GM18867 (cell line): ENCODE measurements around the gene TNFRSF1B.

Experiments used
- ATAC-seq: cut with Tn5 transposase; IDR thresholded peaks from one replicate; pipeline ENCODE4 v1.9.1; 2021; ENCODE audit warnings: mild to moderate bottlenecking, moderate library complexity; ENCODE audit not compliant: unreplicated experiment

TNFRSF1B gene

DNA sequence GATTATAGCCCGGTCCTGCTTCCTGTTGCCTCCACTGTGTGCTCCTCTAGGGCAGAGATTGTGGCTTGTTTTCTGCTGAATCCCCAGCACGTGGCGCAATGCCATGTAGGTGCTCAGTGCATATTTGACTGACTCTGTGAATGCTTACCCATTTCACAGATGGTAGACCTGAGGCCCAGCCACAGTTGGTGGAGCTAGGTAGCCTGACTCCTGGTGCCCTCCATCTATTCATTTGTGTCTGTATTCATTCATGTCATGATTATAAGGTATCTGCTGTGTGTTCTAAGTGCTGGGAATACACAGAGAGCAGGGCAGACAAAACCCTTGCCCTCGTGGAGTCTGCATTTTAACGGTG is 22.5 kb downstream of the TNFRSF1B start:
- ATAC-seq: no peak

DNA sequence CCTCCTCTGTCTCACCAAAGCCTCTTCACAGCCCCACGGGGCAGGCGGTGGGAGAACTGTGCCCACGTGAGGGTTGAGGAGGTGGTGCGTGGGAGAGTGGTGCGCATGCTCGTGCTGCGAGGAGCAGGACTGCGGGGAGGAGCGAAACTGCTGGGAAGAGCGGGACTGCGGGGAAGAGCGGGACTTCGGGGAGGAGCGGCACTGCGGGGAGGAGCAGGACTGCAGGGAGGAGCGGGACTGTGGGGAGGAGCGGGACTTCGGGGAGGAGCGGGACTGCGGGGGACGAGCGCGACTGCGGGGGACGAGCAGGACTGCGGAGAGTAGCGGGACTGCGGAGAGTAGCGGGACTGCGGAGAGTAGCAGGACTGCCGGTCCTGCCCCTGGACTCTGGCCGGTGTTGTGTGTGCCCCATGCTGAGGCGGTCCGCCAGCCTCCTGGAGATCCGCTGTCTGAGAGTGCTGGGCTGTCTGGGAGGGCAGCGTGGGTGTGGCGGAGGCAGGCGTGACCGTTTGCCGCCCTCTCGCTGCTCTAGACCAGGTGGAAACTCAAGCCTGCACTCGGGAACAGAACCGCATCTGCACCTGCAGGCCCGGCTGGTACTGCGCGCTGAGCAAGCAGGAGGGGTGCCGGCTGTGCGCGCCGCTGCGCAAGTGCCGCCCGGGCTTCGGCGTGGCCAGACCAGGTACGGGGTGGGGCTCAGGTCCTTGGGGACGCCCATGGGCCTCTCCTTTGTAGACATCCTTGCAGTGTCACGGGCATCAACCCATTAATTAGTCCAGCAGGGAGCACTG is 24.6 kb downstream of the TNFRSF1B start:
- no peak for ATAC-seq

DNA sequence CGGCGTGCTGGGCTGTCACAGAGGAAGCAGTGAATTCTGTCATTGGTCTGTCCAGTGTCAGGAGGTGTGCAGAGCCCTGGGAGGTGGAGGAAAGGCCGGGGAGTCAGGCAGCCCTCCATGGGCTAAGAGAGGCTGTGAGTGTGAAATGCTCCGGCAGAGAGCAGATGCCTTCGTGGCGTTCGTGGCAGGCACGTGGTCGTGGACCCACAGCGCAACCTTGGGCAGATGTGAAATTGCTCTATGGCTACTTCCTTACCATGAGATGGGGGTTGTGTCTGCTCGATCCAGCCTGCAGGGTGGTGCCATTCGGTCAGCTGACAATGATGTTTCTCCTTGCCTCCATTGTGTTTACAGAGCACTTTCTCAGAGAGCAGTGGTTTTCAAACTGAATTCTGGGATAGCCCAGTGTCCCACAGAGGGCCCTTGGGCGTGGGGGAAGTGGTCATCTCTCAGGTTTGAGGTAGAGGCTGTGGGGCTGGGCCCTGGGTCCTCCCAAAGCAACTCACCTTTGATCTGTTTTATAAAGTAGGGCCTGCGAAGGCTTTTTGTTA is 27.9 kb downstream of the TNFRSF1B start:
- ATAC-seq: no peak

DNA sequence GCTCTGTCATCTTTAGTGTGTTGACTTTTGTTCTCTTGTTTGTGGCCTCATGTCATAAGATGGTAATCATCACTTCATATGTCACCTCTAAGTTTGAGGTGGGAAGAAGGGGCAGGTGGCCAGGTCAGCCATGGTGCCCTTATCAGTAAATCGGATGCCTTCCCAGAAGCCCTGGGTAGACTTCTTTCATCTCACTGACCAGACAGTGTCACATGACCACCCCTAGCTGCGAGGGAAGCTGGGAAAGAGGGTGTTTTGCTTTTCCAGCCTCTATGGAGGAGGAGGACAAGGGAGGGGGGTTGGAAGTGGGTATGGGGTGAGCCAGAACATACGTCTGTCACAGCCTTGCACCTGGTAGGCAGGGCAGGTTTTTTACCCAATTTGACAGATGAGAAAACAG is 28.6 kb downstream of the TNFRSF1B start:
- ATAC-seq: no peak

DNA sequence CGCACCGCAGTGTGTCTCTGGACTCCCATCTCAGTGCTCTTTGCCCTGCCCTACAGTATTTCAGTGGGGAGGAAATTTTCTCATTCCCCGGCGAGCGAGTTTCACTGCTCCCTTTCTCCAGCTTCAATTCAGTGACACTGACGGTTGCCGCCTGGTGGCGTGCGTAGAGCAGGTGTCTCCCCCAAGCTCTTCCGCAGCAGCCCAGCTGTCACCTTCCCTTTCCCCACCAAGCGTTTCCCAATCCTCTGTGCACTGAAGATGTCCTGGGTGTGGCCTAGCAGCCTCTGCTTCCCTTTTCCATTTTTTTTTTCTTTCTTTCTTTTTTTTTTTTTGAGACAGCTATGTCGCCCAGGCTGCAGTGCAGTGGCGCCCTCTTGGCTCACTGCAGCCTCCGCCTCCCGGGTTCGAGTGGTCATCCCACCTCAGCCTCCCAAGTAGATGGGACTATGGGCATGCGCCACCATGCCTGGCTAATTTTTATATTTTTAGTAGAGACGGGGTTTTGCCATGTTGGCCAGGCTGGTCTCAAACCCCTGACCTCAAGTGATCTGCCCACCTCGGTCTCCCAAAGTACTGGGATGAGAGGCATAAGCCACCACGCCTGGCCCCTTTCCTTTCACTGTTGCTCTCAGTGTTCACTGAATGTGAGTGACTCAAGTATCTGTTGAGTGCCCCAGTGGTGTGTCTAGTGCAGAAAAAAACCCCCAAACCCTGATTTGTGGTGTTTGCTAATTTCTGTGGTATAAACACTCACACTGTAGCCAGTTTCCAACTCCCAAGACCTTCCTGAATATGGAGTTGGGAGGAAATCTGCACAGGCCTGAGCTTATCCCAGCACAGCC is 30.1 kb downstream of the TNFRSF1B start:
- ATAC-seq: no peak

DNA sequence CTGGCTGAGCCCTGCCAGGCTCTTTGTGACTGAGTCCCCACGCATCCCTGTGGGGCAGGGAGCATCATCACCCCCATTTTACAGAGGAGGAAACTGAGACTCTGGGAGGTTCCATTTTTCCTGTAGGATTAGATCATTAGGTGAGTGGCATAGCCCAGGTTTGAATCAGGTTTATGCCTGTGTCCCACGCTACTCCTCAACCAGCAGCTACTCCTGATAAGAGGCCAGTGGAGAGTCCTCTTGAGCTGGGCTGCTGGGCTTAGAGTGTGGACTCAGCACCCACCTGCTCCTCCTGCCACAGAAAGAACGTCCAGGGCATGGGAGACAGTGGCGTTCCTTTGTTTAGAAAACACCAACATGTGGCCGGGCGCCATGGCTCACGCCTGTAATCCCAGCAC is 30.7 kb downstream of the TNFRSF1B start:
- no peak for ATAC-seq

DNA sequence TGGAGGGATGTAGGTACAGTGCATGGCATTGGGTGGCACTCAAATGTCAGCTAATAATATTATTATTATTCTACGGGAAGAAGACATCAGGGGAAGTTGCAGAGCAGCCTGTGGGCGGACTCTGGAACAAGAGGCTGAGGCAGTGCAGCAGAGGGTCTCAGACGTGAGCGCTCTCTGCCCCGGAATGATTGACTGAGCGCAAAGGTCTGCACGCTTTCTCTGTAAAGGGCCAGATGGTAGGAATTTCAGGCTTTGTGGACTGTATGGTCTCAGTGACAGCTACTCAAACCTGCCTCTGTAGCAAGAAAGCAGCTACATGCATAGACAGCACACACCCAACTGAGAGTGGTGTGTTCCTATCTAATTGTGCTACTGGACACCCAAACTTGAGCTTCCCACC is 33.4 kb downstream of the TNFRSF1B start:
- ATAC-seq: no peak

DNA sequence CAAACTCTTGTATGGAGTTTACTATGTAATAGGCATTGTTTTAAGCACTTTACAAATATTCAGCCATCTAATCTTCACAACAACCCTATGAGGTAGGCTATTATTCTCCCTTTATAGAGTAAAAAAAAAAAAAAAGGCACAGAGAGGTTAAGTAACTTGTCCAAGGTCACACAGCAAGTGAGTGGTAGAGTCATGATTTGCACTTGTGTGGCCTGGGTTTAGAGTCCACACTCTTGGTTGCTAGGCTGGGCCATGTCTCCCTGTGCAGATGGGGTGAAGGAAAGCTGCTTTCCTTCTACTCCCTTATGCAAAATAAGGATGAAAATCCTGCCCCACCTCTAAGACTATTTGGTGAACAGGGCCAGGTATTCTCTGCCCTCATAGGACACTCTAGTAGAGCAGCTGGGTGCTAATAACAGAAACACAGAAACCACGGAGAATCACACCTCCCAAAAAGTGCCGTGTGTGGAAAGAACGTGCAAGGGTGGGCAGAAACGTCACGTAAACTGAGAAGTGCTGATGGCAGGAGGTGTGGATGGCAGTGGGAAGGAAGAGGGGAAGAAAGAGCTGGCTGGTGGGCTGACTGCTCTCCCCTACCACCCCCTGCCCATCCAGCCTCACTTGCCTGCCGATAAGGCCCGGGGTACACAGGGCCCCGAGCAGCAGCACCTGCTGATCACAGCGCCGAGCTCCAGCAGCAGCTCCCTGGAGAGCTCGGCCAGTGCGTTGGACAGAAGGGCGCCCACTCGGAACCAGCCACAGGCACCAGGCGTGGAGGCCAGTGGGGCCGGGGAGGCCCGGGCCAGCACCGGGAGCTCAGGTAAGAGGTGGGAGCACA is 34.8 kb downstream of the TNFRSF1B start:
- peak; percentile 54 for ATAC-seq

DNA sequence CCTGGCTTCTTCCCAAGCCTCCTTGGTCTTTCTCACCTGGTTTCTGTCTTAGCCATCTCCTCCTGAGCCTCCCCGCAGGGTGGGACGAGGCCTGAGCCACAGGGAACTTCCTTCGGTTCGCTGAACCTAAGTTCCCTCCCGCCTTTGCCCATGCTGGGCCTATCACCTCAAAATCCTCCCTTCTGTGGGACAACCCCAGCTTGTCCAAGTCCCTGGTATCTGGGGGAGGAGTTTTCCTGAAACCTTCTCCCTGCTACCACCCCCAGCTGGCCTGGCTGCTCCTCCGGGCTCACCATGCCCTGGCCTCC is 35.4 kb downstream of the TNFRSF1B start:
- no peak for ATAC-seq

DNA sequence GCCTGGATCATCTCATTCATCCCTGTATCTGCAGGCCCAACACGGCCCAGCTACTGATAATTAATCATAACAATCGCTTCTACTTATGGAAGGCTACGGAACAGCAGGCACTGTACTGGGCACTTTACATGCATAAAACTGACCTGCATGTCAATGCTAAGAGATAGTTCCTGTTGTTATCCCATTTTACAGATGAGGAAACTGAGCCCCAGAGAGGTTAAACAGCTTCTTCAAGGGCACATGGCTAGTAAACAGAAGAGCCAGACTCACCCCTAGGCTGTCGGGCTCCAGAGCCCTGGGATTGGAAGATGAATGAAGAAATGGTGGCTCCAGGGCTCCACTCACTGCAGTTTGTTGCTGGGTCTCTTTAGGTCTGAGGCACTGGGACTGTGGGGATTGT is 35.8 kb downstream of the TNFRSF1B start:
- ATAC-seq: no peak

DNA sequence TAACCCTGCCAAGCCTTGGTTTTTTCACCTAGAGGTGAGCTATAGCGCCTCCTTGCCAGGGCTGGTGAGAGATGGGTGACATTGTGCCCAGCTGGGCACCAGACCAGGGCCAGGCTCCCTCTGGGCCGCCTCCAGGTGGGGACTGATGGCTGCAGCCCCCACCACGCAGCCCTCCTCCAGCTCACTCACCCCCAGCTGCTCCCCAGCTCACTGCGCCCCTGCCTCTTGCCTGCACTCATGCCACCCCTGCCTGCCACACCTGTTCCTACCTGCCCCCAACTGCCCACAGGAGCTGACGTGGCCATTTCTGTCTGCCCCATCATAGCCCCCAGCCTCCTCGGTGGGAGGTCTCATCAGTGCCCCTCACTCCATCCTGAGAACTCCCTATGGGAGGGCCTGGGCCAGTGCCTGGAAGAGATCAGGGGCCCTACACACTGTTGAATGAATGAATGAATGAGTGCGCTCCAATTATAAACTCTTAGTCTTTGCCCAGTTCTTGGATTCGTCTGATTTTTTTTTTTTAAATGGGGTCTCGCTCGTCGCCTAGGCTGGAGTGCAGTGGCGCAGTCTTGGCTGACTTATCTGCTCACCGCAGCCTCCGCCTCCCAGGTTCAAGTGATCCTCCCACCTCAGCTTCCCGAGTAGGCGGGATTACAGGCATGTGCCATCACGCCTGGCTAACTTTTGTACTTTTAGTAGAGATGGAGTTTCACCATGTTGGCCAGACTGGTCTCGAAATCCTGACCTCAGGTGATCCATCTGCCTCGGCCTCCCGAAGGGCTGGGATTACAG is 36.6 kb downstream of the TNFRSF1B start:
- ATAC-seq: no peak

DNA sequence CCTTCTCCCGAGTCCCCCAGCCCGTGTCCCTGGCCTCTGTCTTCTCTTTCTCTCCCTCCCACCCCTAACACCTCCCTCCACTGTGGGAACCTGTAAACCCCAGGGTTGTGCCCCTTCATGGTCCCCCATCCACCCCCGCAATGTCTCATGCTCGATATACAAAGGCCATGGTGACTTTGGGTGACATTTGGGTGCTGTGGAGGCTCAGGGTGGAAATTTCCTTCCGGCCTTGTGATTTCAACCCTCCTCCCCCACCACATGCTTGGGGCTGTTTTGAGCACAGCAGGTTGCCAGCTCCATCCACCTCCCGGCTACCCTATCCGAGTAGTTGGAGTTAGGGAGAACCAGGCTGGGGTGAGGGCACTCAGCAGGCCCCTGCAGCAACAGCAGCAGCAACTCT is 37.3 kb downstream of the TNFRSF1B start:
- no peak for ATAC-seq

DNA sequence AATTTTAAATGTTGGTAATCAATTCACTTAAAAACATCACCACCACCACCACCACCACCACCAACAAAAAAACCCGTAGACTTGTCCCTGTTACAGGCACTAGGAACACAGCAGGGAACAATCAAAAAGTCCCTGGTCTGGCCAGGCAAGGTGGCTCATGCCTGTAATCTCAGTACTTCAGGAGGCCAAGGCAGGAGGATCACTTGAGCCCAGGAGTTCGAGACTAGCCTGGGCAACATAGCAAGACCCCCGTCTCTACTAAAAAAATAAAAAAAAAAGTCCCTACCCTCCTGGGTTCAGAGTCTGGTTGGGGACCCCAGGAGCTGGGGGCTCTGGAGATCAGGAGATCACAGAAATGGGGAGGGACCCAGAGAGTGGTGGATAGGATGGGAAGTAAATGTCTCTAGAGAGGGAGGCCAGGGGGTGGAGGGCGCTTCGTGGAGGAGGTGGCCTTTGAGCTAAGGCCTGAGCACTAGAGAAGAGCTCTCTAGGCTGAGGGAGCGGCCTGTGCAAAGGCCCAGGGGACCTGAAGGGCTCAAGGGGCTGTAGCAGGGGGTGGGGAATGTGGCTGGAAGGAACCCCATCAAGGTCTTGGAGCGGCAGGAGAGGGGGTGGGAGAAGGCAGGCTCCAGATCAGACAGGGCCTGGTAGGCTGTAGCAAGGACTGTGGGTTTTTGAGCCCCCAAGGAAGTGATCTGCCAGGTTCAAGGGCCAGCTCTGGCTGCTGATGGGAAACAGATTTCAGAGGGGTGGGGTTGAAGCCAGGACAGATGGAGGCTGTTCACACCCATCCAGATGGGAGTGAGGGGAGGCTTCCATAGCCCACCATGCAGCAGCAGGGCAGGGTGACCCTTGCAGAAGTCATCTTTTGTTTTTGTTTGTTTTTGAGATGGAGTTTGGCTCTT is 38.2 kb downstream of the TNFRSF1B start:
- ATAC-seq: no peak

DNA sequence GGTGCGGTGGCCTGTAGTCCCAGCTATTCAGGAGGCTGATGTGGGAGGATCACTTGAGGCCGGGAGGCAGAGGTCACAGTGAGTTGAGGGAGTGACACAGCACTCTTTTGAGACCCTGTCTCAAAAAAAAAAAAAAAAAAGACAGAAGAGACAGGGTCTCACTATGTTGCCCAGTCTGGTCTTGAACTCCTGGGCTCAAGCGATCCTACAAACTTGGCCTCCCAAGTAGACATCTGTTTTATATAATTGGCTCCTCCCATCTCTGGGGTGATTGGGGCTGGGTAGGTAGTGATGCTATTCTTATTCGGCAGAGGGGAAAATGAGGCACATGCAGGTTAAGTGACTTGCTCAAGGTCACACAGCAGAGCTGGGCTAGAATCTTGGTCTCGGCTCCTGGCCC is 39.4 kb downstream of the TNFRSF1B start:
- ATAC-seq: no peak

DNA sequence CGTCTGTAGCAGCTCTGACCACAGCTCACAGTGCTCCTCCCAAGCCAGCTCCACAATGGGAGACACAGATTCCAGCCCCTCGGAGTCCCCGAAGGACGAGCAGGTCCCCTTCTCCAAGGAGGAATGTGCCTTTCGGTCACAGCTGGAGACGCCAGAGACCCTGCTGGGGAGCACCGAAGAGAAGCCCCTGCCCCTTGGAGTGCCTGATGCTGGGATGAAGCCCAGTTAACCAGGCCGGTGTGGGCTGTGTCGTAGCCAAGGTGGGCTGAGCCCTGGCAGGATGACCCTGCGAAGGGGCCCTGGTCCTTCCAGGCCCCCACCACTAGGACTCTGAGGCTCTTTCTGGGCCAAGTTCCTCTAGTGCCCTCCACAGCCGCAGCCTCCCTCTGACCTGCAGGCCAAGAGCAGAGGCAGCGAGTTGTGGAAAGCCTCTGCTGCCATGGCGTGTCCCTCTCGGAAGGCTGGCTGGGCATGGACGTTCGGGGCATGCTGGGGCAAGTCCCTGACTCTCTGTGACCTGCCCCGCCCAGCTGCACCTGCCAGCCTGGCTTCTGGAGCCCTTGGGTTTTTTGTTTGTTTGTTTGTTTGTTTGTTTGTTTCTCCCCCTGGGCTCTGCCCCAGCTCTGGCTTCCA is 40.1 kb downstream of the TNFRSF1B start:
- ATAC-seq: no peak

DNA sequence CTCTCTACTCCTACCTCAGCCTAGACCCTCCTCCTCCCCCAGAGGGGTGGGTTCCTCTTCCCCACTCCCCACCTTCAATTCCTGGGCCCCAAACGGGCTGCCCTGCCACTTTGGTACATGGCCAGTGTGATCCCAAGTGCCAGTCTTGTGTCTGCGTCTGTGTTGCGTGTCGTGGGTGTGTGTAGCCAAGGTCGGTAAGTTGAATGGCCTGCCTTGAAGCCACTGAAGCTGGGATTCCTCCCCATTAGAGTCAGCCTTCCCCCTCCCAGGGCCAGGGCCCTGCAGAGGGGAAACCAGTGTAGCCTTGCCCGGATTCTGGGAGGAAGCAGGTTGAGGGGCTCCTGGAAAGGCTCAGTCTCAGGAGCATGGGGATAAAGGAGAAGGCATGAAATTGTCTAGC is 41.5 kb downstream of the TNFRSF1B start:
- ATAC-seq: no peak

DNA sequence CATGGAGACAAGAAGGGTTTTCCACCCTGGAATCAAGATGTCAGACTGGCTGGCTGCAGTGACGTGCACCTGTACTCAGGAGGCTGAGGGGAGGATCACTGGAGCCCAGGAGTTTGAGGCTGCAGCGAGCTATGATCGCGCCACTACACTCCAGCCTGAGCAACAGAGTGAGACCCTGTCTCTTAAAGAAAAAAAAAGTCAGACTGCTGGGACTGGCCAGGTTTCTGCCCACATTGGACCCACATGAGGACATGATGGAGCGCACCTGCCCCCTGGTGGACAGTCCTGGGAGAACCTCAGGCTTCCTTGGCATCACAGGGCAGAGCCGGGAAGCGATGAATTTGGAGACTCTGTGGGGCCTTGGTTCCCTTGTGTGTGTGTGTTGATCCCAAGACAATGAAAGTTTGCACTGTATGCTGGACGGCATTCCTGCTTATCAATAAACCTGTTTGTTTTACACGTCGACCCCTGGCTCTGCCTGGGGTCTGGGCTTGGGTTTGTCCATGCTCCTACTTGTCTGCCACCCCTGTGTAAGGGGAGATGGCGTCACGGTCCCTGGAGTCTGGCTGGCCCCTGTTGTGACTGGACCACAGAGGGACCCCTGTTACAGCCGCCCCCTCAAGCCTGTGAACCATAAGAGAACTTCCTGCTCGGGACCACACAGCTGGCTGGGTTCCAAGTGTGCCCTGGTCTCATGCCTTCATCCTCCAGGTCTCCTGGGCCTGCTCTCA is 42.1 kb downstream of the TNFRSF1B start:
- ATAC-seq: peak; percentile 45

DNA sequence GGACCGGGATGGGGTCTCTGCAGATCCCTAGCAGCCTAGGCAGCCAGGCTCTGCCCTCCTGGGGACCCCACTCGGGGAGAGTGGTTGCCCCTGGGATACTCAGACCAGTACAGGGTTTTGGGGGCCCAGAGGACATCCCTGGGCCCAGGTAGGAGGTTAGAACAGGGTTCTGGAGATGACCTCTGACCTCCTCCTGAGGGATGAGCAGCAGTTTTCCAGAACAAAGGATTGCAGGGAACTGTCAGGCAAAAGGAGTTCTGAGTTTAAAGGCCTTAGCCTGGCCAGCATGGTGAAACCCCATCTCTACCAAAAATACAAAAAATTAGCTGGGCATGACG is 42.7 kb downstream of the TNFRSF1B start:
- ATAC-seq: no peak
